Transverse colon (tissue), 4 donors: ENCODE measurements around the gene IL5RA. TPM values are rescaled to one million over a fixed set of nuclear protein-coding genes. Genes with fewer than 3 reads are reported as not detected.

ENCODE experiments used
- DNase-seq: peaks from one replicate; pipeline ENCODE4 v3.0.0-alpha.2; 2019
- H3K27ac ChIP-seq, 4 donors: fragments of 200-600 bp; sonication (generic); 2 replicates each; pipeline ENCODE4 v1.5.1; 2016 to 2018; ENCODE audit warnings: inconsistent platforms in 4 of 4
- H3K27me3 ChIP-seq: fragments of 200-600 bp; sonication (generic); 2 replicates; pipeline ENCODE4 v1.5.1; 2017; ENCODE audit warnings: inconsistent platforms
- H3K36me3 ChIP-seq, 4 donors: fragments of 200-600 bp; sonication (generic); 2 replicates each; pipeline ENCODE4 v1.5.1; 2017 to 2019; ENCODE audit warnings: inconsistent platforms in 4 of 4
- H3K4me1 ChIP-seq, 4 donors: fragments of 200-600 bp; sonication (generic); 2 replicates each; pipeline ENCODE4 v1.5.1; 2017 to 2020; ENCODE audit warnings: inconsistent platforms in 4 of 4
- H3K4me3 ChIP-seq, 4 donors: fragments of 200-600 bp; sonication (generic); 1 replicate in 1 of 4; 2 replicates in 3 of 4; pipeline versions ENCODE4 v1.5.1 to v1.6.1; 2017 to 2019; ENCODE audit warnings: inconsistent platforms in 4 of 4
- H3K9me3 ChIP-seq, 2 donors: fragments of 200-600 bp; sonication (generic); 2 replicates each; pipeline ENCODE4 v1.5.1; 2017 to 2019; ENCODE audit warnings: inconsistent platforms in 2 of 2
- CTCF ChIP-seq, 5 experiments: fragments of 200-600 bp in 3 of 5; fragments of 450-650 bp in 2 of 5; sonication (generic) in 3 of 5; IDR thresholded peaks; 1 replicate in 2 of 5; 2 replicates in 3 of 5; pipeline ENCODE4 v1.5.1; 2016 to 2017; ENCODE audit warnings: antibody characterized with exemption in 5 of 5, inconsistent platforms in 3 of 5, mild to moderate bottlenecking in 2 of 5, moderate library complexity in 1 of 5
- EP300 ChIP-seq: sonication (generic); formaldehyde crosslinking; IDR thresholded peaks from one replicate; pipeline ENCODE4 v1.6.1; 2017; ENCODE audit warnings: antibody characterized with exemption, low read depth
- POLR2A ChIP-seq: fragments of 450-650 bp; IDR thresholded peaks from one replicate; pipeline ENCODE4 v1.6.1; 2016; ENCODE audit warnings: antibody characterized with exemption, mild to moderate bottlenecking, moderate library complexity
- POLR2AphosphoS5 ChIP-seq, 3 donors: sonication (generic); formaldehyde crosslinking; IDR thresholded peaks; one replicate each; pipeline ENCODE4 v1.6.1; 2016; ENCODE audit warnings: antibody characterized with exemption in 3 of 3
- WGBS, 2 donors: methylation state at CpG; one replicate each; pipeline ENCODE4 v1.1.5; 2018; ENCODE audit warnings: low coverage in 1 of 2; 5-methylcytosine and 5-hydroxymethylcytosine counted together
- in situ Hi-C, 4 donors: fragments of 200-750 bp; cut with MboI; loops; one replicate each; pipeline versions ENCODE4 v1.15.0 to v1.15.1; 2017; ENCODE audit warnings: low sequenced_read_pairs in 3 of 4, low pct_ligation_motif_present in 1 of 4, low pct_unique_long_range_greater_than_20kb in 1 of 4
- intact Hi-C: fragments of 100-400 bp; cut with DNase I; formaldehyde crosslinking; loops from one replicate; pipeline ENCODE4 v1.15.1; 2023; ENCODE audit warnings: low total_unique reads
- total RNA-seq, 4 donors: library from RNA; depleted of rRNA; stranded (reverse); fragments of >200 nt; gene quantifications; one replicate each; pipeline ENCODE4 v1.1.0, GENCODE V29; 2016

The IL5RA gene, protein sequence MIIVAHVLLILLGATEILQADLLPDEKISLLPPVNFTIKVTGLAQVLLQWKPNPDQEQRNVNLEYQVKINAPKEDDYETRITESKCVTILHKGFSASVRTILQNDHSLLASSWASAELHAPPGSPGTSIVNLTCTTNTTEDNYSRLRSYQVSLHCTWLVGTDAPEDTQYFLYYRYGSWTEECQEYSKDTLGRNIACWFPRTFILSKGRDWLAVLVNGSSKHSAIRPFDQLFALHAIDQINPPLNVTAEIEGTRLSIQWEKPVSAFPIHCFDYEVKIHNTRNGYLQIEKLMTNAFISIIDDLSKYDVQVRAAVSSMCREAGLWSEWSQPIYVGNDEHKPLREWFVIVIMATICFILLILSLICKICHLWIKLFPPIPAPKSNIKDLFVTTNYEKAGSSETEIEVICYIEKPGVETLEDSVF
- under 1 TPM in 2 of 4 donors, not detected in 2; 0.27 to 0.95 TPM for total RNA-seq

GRCh38 chr3:3110299-3110630 is at the start of gene IL5RA:
IL5RA (minus strand) TSS chr3:3110374; CDS start chr3:3104984, 5,390 bp downstream.
- peaks cover 3% of the 10 kb centered on the region for H3K27me3 ChIP-seq
- H3K27ac ChIP-seq: peak within 1 kb of the TSS in 1 of 4 donors; percentile 29
- H3K36me3 ChIP-seq: no peaks in the 10 kb centered on the region
- no peaks in the 10 kb centered on the region for H3K4me1 ChIP-seq
- WGBS, 2 donors: 22 to 33% methylated on average over 4 of the region's 4 CpGs
- no peaks in the 10 kb centered on the region for H3K9me3 ChIP-seq
- TF ChIP-seq EP300 (no peak), POLR2A (no peak), POLR2AphosphoS5 (IDR thresholded peaks at IDR 0.05) (no peak), CTCF (IDR thresholded peaks at IDR 0.05) (no peak)
- in situ Hi-C loops: no loop called here
- intact Hi-C loops: no loop called here
- DNase-seq: no peak
- H3K4me3 ChIP-seq: no peak within 1 kb of the TSS

DNA sequence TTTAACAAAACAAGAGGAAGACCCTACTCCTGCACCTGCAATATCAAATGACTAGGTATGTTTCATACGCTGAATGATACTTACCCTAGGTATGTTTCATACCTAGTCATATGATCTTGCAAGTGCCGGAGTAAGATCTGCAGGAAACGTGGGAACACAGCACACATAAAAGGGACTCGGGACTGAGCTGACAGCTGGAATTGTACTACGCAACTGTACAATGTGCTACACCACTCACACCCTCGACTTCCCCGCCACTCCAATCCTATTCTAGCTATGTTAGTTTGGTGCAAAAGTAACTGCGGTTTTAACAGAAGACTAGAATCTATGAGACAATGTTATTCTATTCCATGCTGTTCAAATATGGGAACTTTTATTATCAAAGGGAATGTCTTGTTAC is 47.3 kb upstream of the IL5RA start:
- H3K4me3 ChIP-seq: no peak overlapping the region
- no peak overlapping the region for H3K27ac ChIP-seq
- no peaks in the 10 kb centered on the region for H3K4me1 ChIP-seq
- no peaks in the 10 kb centered on the region for H3K9me3 ChIP-seq
- H3K36me3 ChIP-seq: peaks cover 0 to 74% (median 30%) of the 10 kb centered on the region in 4 donors
- intact Hi-C loops: no loop called here
- in situ Hi-C loops: no loop called here
- TF ChIP-seq EP300 (no peak), CTCF (IDR thresholded peaks at IDR 0.05) (no peak)
- no peak for DNase-seq
- H3K27me3 ChIP-seq: no peaks in the 10 kb centered on the region
- WGBS, 2 donors: 93 to 98% methylated on average over 7 to 8 of the region's 8 CpGs

DNA sequence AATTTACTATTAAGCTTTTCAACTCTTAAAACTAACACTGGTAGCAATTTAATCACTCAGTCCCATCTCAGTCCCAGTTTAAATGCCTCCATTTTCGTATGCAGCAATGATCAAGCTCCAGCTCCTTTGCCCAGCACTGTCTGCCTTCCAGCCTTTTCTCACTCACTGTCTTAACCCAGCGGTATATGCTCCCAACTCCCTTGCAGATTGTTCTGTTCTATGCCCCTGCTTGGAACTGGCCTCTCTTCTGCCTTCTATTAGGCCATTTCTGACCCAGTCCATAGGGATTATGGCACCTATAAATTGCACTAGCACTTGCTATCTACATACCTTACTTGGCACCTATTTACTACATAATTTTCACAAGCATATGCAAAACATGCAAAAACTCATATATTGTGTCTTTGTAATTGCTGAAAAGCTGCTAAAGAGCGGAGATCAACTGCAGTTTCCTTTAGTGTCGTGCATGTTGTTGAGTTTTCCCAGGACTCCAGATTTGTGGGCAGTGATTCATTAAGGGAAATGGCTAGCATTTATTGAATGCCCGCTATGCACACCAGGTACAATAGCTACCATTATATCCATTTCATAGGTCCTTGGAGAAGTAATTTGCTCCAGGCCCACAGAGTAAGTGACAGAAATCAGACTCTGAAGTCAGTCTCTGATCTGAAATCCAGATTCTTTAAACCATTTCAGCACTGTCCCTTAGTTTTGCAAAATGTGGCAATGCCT is 44.9 kb upstream of the IL5RA start:
- in situ Hi-C loops: no loop called here
- DNase-seq: no peak
- no peaks in the 10 kb centered on the region for H3K4me1 ChIP-seq
- no peak overlapping the region for H3K4me3 ChIP-seq
- TF ChIP-seq EP300 (no peak), CTCF (IDR thresholded peaks at IDR 0.05) (no peak), POLR2AphosphoS5 (IDR thresholded peaks at IDR 0.05) (no peak), POLR2A (no peak)
- H3K36me3 ChIP-seq: peaks cover 0 to 83% (median 30%) of the 10 kb centered on the region in 4 donors
- WGBS, 2 donors: 92 to 100% methylated on average over 5 of the region's 5 CpGs
- H3K27ac ChIP-seq: no peak overlapping the region
- intact Hi-C loops: no loop called here
- no peaks in the 10 kb centered on the region for H3K9me3 ChIP-seq
- no peaks in the 10 kb centered on the region for H3K27me3 ChIP-seq

GRCh38 chr3:3151513-3151912 is 41.3 kb upstream of the IL5RA start:
- in situ Hi-C loops (no loop called here), intact Hi-C loops (no loop called here)
- no peak overlapping the region for H3K27ac ChIP-seq
- peaks cover 0 to 83% (median 32%) of the 10 kb centered on the region in 4 donors for H3K36me3 ChIP-seq
- 50 to 71% methylated on average over 1 of the region's 1 CpG for WGBS, 2 donors
- H3K4me3 ChIP-seq: no peak overlapping the region
- TF ChIP-seq CTCF (IDR thresholded peaks at IDR 0.05): no peak
- no peak for TF ChIP-seq POLR2A
- no peak for TF ChIP-seq POLR2AphosphoS5 (IDR thresholded peaks at IDR 0.05)
- no peak for TF ChIP-seq EP300
- no peaks in the 10 kb centered on the region for H3K4me1 ChIP-seq
- no peak for DNase-seq
- no peaks in the 10 kb centered on the region for H3K9me3 ChIP-seq
- H3K27me3 ChIP-seq: no peaks in the 10 kb centered on the region
